Measurements from ENCODE around the gene JAKMIP3. TPM values are rescaled to one million over a fixed set of nuclear protein-coding genes. Genes with fewer than 3 reads are reported as not detected.
"Not testable (repeated sequence)": the region's sequence is repeated elsewhere in the genome, so short reads cannot be mapped to it uniquely, and the experiment has no call there.

The JAKMIP3 gene
- total RNA-seq, 1 experiment from 2014 or later, result 0.17 TPM

GRCh38 chr10:132084384-132084783, 18.6 kb downstream of the JAKMIP3 start:
- BruUV-seq (replicated peaks); intact Hi-C loops (cut with micrococcal nuclease): not testable (repeated sequence)

DNA sequence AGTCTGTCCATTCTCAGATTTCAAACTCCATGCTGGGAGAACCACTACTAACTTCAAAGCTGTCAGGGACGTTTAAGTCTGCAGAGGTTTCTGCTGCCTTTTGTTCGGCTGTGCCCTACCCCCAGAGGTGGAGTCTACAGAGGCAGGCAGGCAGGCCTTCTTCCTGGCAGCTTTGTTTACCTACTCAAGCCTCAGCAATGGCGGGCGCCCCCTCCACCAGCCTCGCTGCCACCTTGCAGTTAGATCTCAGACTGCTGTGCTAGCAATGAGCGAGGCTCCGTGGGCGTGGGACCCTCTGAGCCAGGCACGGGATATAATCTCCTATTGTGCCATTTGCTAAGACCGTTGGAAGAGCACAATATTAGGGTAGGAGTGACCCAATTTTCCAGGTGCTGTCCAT, 27.5 kb downstream of the JAKMIP3 start:
- intact Hi-C loops (cut with micrococcal nuclease); H3K27ac ChIP-seq (ENCODE audit: low read depth, low read length); H3K9ac ChIP-seq (ENCODE audit: low read length); H3K9me3 ChIP-seq (ENCODE audit: control insufficient read depth in 1 of 2, insufficient read depth in 1 of 2, low read depth in 1 of 2, low read length in 2 of 2); H4K20me1 ChIP-seq (ENCODE audit: insufficient read depth); ATAC-seq; H3K9me2 ChIP-seq (ENCODE audit: insufficient read depth); H3K27me3 ChIP-seq (ENCODE audit: insufficient read depth, low read length); CTCF ChIA-PET; H3K36me3 ChIP-seq (ENCODE audit: control insufficient read depth in 1 of 2, insufficient read depth in 2 of 2, low read length in 2 of 2); H3K4me3 ChIP-seq (replicated peaks in 1 of 2; ENCODE audit: low read depth in 1 of 2, low read length in 2 of 2); DNase-seq (ENCODE audit: low read depth, low spot score); H3K79me2 ChIP-seq (ENCODE audit: insufficient read depth, low read length); RAD21 ChIA-PET (ENCODE audit: low non-redundant PET in 1 of 2, low total read pairs in 2 of 2, uncharacterized antibody in 2 of 2, unreplicated experiment in 2 of 2); BruUV-seq (replicated peaks); POLR2A ChIA-PET; H3K4me2 ChIP-seq (ENCODE audit: low read length); H2AFZ ChIP-seq (ENCODE audit: low read depth, low read length, poor library complexity, severe bottlenecking): not testable (repeated sequence)
- H3K4me1 ChIP-seq (ENCODE audit: control insufficient read depth in 1 of 2, insufficient read depth in 2 of 2, low read length in 2 of 2), result peaks cover 17 to 26% of the 10 kb centered on the region in 2 experiments

More at GRCh38 chr10:132084384-132084783, 18.6 kb downstream of the JAKMIP3 start:
- H3K36me3 ChIP-seq (ENCODE audit: control insufficient read depth in 1 of 2, insufficient read depth in 2 of 2, low read length in 2 of 2); H3K4me1 ChIP-seq (ENCODE audit: control insufficient read depth in 1 of 2, insufficient read depth in 2 of 2, low read length in 2 of 2); H3K4me3 ChIP-seq (replicated peaks in 1 of 2; ENCODE audit: low read depth in 1 of 2, low read length in 2 of 2); H4K20me1 ChIP-seq (ENCODE audit: insufficient read depth); H3K9me2 ChIP-seq (ENCODE audit: insufficient read depth); CTCF ChIA-PET; H3K9ac ChIP-seq (ENCODE audit: low read length); H3K27me3 ChIP-seq (ENCODE audit: insufficient read depth, low read length); DNase-seq (ENCODE audit: low read depth, low spot score); H3K79me2 ChIP-seq (ENCODE audit: insufficient read depth, low read length); RAD21 ChIA-PET (ENCODE audit: low non-redundant PET in 1 of 2, low total read pairs in 2 of 2, uncharacterized antibody in 2 of 2, unreplicated experiment in 2 of 2); ATAC-seq; POLR2A ChIA-PET; H2AFZ ChIP-seq (ENCODE audit: low read depth, low read length, poor library complexity, severe bottlenecking); H3K4me2 ChIP-seq (ENCODE audit: low read length); H3K27ac ChIP-seq (ENCODE audit: low read depth, low read length); H3K9me3 ChIP-seq (ENCODE audit: control insufficient read depth in 1 of 2, insufficient read depth in 1 of 2, low read depth in 1 of 2, low read length in 2 of 2): not testable (repeated sequence)

DNA sequence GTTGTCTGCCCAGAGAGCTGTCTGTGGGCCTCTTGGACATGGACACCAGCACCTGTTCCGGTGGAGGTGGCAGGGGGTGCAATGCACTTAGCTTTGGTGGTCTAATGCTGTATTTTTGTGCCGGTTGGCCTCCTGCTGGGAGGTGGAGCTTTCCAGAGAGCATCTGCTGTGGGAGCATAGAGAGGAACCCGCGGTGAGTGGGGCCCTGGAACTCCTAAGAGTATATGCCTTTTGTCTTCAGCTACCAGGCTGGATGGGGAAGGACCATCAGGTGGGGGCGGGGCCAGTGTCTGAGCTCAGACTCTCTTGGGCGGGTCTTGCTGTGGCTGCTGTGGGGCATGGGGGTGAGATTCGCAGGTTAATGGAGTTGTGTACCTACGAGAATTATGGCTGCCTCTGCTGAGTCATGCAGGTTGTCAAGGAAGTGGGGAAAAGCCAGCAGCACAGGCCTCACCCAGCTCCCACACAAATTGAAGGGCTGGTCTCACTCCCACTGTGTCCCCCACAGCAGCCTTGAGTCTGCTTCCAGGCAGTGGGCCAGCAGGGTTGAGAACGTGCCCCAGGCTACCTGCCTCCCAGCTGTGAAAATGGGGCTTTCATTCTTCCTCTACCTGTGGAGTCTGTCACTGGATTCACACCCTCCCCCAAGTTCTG, 29.0 kb downstream of the JAKMIP3 start:
- RAD21 ChIA-PET (ENCODE audit: low non-redundant PET in 1 of 2, low total read pairs in 2 of 2, uncharacterized antibody in 2 of 2, unreplicated experiment in 2 of 2), result no interaction called here

More for the DNA sequence above, 29.0 kb downstream of the JAKMIP3 start:
- TF ChIP-seq EZH2 (IDR thresholded peaks at IDR 0.05) (no peak), EZH2phosphoT487 (IDR thresholded peaks at IDR 0.05; ENCODE audit: borderline replicate concordance) (no peak)
- TF ChIP-seq, protein P1, sequence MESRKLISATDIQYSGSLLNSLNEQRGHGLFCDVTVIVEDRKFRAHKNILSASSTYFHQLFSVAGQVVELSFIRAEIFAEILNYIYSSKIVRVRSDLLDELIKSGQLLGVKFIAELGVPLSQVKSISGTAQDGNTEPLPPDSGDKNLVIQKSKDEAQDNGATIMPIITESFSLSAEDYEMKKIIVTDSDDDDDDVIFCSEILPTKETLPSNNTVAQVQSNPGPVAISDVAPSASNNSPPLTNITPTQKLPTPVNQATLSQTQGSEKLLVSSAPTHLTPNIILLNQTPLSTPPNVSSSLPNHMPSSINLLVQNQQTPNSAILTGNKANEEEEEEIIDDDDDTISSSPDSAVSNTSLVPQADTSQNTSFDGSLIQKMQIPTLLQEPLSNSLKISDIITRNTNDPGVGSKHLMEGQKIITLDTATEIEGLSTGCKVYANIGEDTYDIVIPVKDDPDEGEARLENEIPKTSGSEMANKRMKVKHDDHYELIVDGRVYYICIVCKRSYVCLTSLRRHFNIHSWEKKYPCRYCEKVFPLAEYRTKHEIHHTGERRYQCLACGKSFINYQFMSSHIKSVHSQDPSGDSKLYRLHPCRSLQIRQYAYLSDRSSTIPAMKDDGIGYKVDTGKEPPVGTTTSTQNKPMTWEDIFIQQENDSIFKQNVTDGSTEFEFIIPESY (IDR thresholded peaks at IDR 0.05; ENCODE audit: extremely low read depth, insufficient replicate concordance, low read length), result no peak
- Histone ChIP-seq H3K36me3 (ENCODE audit: control insufficient read depth in 1 of 2, insufficient read depth in 2 of 2, low read length in 2 of 2) (no peaks in the 10 kb centered on the region), H3K27me3 (ENCODE audit: insufficient read depth, low read length) (no peaks in the 10 kb centered on the region), H3K4me2 (ENCODE audit: low read length) (peak overlapping the region; percentile 23), H3K9me2 (ENCODE audit: insufficient read depth) (no peaks in the 10 kb centered on the region), H3K9ac (ENCODE audit: low read length) (no peak overlapping the region), H3K9me3 (ENCODE audit: control insufficient read depth in 1 of 2, insufficient read depth in 1 of 2, low read depth in 1 of 2, low read length in 2 of 2) (no peaks in the 10 kb centered on the region), H4K20me1 (ENCODE audit: insufficient read depth) (no peaks in the 10 kb centered on the region), H2AFZ (ENCODE audit: low read depth, low read length, poor library complexity, severe bottlenecking) (no peak overlapping the region), H3K4me1 (ENCODE audit: control insufficient read depth in 1 of 2, insufficient read depth in 2 of 2, low read length in 2 of 2) (peaks cover 17 to 26% of the 10 kb centered on the region in 2 experiments), H3K4me3 (replicated peaks in 1 of 2; ENCODE audit: low read depth in 1 of 2, low read length in 2 of 2) (no peak overlapping the region), H3K27ac (ENCODE audit: low read depth, low read length) (no peak overlapping the region; the same call in 1 of the 2 replicates), H3K79me2 (ENCODE audit: insufficient read depth, low read length) (no peaks in the 10 kb centered on the region)
- CTCF ChIA-PET, result no interaction called here
- POLR2A ChIA-PET, result no interaction called here
- intact Hi-C loops (cut with micrococcal nuclease), result no loop called here
- BruUV-seq (replicated peaks), result no TSS peak
- DNase-seq (ENCODE audit: low read depth, low spot score) (no peak), ATAC-seq (peak; percentile 42)
